GM06990 (cell line): ENCODE results near the gene LIN7B.
"Not testable (repeated sequence)": the region's sequence is repeated elsewhere in the genome, so short reads cannot be mapped to it uniquely, and the experiment has no call there.

ENCODE experiments used
- DNase-seq: peaks from one replicate; pipeline ENCODE4 v3.0.0-alpha.2; 2011; ENCODE audit not compliant: insufficient read length; ENCODE audit errors: extremely low read depth
- H3K27me3 ChIP-seq: replicated peaks from 2 replicates; pipeline ENCODE4 v1.6.0; 2011; ENCODE audit warnings: low read length; ENCODE audit not compliant: control insufficient read depth, insufficient read depth
- H3K36me3 ChIP-seq: 2 replicates; pipeline ENCODE4 v1.5.1; 2011; ENCODE audit warnings: low read length; ENCODE audit not compliant: control insufficient read depth, insufficient read depth
- H3K4me3 ChIP-seq: replicated peaks from 2 replicates; pipeline ENCODE4 v1.5.1; 2011; ENCODE audit warnings: low read depth, mild to moderate bottlenecking, control low read depth, low read length
- CTCF ChIP-seq: IDR thresholded peaks from 2 replicates; pipeline ENCODE4 v1.5.1; 2011; ENCODE audit warnings: low read length, control low read depth, mild to moderate bottlenecking, inconsistent platforms; ENCODE audit not compliant: insufficient read depth, poor library complexity, severe bottlenecking

The LIN7B gene

GRCh38 chr19:49141352-49141751 is 27.2 kb downstream of the LIN7B start:
- no peak for DNase-seq
- no peak for TF ChIP-seq CTCF
- no peak overlapping the region for H3K4me3 ChIP-seq
- H3K36me3 ChIP-seq: no peaks in the 10 kb centered on the region
- no peaks in the 10 kb centered on the region; the same call in 1 of the 2 replicates for H3K27me3 ChIP-seq

GRCh38 chr19:49142866-49143335 is 28.7 kb downstream of the LIN7B start:
- TF ChIP-seq CTCF: no peak
- H3K4me3 ChIP-seq: peak overlapping the region; percentile 41
- H3K27me3 ChIP-seq: no peaks in the 10 kb centered on the region; the same call in 1 of the 2 replicates
- peak; percentile 83 for DNase-seq
- H3K36me3 ChIP-seq: no peaks in the 10 kb centered on the region

GRCh38 chr19:49145573-49146407 is 31.6 kb downstream of the LIN7B start:
- DNase-seq: peak; percentile 81
- Histone ChIP-seq H3K4me3 (no peak overlapping the region), H3K27me3 (no peaks in the 10 kb centered on the region; the same call in 1 of the 2 replicates), H3K36me3 (no peaks in the 10 kb centered on the region)
- TF ChIP-seq CTCF: peak; percentile 92

- not testable (repeated sequence) for H3K27me3 ChIP-seq, H3K4me3 ChIP-seq, H3K36me3 ChIP-seq, DNase-seq
Observed at GRCh38 chr19:49146408-49146770, 32.2 kb downstream of the LIN7B start.

GRCh38 chr19:49148044-49148682 is 34.0 kb downstream of the LIN7B start:
- no peaks in the 10 kb centered on the region for H3K36me3 ChIP-seq
- H3K4me3 ChIP-seq: no peak overlapping the region
- no peak for TF ChIP-seq CTCF
- DNase-seq: no peak
- H3K27me3 ChIP-seq: no peaks in the 10 kb centered on the region; the same call in none of the 2 replicates
